Stimulated activated CD4-positive, alpha-beta T cell treated with anti-CD3 and anti-CD28 coated beads, Interleukin-15, amount 100 ng/mL, for 1 hour (primary cell): ENCODE measurements around the gene KDM2A.
"Not testable (repeated sequence)": the region's sequence is repeated elsewhere in the genome, so short reads cannot be mapped to it uniquely, and the experiment has no call there.

Source experiments
- DNase-seq, 2 donors: peaks; one replicate each; pipeline ENCODE4 v3.0.0-alpha.2; 2020; ENCODE audit warnings: low read depth in 1 of 2, low spot score in 1 of 2

The KDM2A gene

DNA sequence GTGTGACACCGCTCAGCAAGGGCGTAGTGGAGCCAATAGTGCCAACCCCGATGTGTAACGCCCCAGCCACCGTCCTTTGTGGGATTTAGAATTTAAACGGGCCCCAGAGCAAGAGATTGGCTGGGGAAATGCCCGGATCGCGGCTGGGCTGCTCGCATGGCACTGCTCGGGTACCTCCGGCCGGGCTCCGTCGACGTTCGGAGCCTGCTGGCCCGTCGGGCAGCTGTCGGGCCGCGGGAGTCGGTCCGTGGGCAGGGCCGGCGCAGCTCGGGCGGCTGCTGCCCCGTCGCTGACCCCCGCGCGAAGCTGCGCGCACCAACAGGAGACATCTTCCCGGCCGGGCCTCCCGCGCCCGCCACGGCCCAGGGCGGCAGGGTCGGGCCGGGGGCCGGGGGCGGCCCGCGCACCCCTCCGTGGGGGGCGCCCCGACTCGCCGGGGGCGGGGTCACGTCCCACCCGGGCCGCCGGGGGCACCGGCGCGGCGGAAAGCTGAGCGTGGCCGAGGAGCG, 1.3 kb upstream of the KDM2A start:
- DNase-seq = peak in 1 of 2 donors; percentile 31

GRCh38 chr11:67118181-67118766, 789 bp upstream of the KDM2A start:
- DNase-seq = peak; percentile 36 to 37

GRCh38 chr11:67119585-67120391, 725 bp downstream of the KDM2A start:
- peak in 1 of 2 donors; percentile 8 for DNase-seq

DNA sequence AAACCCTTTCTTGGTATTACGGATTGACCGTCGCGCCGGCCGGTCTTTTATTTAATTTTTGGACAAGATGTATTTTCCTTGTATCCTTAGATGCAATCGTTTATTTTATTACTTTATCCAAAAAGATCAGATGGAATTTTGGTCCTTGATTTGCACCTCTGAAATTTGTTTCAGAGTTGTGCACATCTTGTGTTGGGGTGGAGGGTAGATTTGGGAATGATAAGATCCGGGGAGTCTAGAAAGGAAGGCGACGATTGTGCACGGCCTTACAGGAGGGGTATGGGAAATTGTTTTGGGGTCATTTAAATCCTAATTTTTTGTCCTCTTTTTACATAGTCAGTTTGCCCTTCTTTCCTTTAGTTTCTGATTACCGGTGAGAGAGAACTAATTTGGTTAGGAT, 1.4 kb downstream of the KDM2A start:
- DNase-seq = no peak

- no peak for DNase-seq
Observed at GRCh38 chr11:67120881-67121710, 2.0 kb downstream of the KDM2A start.

DNA sequence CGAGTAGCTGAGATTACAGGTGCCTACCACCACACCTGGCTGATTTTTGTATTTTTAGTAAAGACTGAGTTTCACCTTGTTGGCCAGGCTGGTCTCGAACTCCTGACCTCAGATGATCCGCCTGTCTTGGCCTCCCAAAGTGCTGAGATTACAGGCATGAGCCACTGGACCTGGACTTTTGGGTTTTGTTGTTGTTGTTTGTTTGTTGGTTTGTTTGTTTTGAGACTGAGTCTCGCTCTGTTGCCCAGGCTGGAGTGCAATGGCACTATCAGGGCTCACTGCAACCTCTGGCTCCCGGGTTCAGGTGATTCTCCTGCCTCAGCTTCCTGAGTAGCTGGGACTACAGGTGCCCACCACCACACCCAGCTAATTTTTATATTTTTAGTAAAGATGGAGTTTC, 4.7 kb downstream of the KDM2A start:
- DNase-seq = not testable (repeated sequence)

DNA sequence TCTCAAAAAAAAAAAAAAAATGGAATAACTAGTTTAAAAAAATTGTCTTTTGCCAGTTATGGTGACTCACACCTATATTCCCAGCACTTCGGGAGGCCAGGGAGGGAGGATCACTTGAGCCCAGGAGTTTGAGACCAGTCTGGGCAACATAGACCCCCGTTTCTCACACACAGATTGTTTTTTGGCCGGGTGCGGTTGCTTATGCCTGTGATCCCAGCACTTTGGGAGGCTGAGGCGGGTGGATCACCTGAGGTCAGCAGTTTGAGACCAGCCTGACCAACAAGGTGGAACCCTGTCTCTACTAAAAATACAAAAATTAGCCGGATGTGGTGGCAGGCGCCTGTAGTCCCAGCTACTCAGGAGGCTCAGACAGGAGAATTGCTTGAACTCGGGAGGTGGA, 7.2 kb downstream of the KDM2A start:
- not testable (repeated sequence) for DNase-seq

GRCh38 chr11:67126986-67127385, 7.9 kb downstream of the KDM2A start:
- no peak for DNase-seq

- not testable (repeated sequence) for DNase-seq
Observed at GRCh38 chr11:67130861-67131260, 11.8 kb downstream of the KDM2A start.

- DNase-seq = no peak
Observed at GRCh38 chr11:67136156-67136555, 17.1 kb downstream of the KDM2A start.

DNA sequence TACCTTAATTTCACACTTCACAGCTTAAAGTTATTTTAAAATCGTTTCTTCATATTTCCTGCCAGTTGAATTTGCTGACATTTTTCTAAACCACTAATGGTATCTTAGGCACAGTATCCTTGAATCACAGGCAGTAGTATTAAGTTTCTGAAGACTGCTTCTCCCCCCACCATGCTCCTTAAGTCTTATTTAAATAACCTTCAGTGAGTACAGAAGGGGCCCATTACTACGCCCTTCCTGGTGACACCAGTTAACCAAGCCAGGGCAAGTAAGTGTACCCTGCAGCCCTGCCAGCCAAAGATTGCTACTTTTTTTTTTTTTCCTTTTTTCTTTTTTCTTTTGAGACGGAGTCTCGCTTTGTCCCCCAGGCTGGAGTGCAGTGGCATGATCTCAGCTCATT, 19.9 kb downstream of the KDM2A start:
- no peak for DNase-seq

DNA sequence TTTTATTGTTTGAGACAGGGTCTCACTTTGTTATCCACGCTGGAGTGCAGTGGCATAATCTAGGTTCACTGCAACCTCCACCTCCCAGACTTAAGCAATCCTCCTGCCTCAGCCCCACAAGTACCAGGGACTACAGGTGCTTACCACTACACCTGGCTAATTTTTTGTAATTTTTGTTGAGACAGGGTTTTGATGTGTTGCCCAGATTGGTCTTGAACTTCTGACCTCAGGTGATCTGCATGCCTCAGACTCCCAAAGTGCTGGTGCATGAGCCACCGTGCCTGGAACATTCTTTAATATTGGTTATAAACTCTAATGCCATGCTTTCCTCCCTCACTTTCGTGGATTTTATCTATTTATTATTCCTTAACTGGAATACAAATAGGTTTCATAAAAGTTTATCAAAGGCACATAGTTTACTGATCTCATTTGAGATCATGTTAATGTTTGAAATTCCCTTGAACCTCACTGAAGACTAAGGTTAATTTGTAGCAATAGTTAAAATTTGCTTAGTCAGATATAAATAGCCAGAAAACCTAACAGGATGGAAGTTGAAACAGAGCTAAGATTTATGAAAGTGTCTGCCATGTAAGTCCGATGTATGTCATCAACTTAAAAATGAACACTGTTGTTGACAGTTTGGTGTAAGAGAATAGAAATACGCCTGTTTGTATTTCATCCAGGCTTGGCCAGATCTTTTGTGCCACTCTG, 27.6 kb downstream of the KDM2A start:
- no peak for DNase-seq

DNA sequence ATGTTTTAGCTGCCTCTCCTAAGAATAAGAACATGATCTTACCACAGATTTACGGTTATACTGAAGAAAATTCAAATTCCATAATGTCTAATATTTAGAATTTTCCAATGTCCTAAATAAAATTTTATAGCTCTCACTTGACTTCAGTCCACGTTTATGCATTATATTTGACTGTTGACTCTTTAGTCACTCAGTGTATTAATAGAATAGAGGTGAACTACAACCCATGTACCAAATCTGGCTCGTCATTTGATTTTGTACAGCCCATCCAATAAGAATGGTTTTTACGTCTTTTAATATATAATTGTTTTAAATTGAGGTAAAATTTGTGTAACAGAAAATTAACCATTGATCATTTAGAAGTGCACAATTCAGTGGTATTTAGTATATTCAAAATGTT, 34.9 kb downstream of the KDM2A start:
- no peak for DNase-seq

- no peak for DNase-seq
Observed at GRCh38 chr11:67154726-67155125, 35.7 kb downstream of the KDM2A start.

- DNase-seq = no peak
Observed at GRCh38 chr11:67157691-67158090, 38.6 kb downstream of the KDM2A start.

DNA sequence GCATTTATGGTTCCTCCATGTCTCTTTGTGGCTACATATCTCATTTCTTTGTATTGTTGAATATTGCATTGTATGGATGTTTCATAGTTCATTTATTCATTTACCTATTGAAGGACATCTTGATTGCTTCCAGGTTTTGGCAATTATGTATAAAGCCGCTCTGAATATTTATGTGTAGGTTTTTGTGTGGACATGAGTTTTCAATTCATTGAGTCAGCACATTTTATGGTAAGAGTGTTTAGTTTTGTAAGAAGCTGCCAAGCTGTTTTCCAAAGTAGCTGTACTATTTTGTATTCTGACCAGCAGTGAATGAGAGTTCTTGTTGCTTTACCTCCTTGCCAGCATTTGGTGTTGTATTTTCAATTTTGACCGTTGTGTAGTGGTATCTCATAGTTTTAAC, 39.2 kb downstream of the KDM2A start:
- no peak for DNase-seq

GRCh38 chr11:67160045-67160444, 41.0 kb downstream of the KDM2A start:
- DNase-seq = no peak

DNA sequence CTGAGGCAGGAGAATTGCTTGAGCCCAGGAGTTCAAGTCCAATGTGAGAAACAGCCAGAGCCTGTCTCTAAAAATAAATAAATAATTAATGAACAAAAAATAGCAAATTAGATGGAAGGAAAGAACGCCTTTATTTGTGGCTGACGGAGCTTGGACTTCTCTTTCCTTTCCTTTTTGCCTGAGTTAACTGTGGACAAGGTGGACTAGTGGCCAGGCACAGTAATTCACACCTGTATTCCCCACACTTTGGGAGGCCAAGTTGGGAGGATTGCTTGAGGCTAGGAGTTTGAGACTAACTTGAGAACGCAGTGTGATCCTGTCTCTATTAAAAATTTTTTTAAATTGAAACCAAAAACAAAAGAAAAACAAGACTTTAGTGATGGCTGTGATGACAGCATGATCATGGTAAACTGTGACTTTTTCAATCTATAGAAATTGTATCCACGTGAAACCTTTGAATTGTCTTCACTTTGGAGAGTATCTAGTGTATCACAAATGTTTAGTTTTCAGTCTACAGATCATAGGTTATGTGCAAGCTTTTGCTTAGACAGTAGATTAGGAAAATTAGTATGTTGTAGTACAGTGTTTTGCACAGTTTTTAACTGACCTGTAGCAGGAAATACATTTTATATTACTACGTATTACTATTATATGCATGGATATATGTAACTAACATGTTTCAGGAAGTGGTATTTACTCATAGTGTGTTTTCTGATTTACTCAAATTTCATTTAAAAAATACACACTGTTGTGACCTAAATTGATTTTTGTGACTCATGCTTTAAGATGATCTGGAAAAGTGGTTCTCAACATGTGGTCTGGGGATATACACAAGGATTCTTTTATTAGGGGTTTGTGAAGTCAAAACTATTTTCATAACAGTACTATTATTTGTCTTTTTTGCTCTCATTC, 42.1 kb downstream of the KDM2A start:
- DNase-seq = no peak

- DNase-seq = no peak
Observed at GRCh38 chr11:67163006-67163405, 43.9 kb downstream of the KDM2A start.

DNA sequence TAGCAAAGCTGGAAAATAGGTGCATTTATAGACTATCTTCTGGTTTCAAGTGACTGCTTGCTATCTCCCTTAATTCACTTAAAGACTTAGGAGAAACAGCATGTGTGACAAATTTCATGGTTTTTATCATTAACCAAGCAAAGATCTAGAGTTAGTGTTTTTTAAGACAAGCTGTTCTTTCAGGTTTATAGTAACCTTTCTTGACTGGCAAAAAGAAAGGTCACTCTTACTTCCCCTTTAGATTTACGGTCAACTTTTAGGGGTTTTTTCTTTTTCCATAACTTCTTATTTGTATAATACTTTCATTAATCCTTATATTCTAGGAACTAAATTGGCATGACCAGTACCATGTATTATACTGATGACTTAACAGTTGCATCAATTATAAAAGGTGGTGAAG, 46.6 kb downstream of the KDM2A start:
- DNase-seq = no peak
